CD4-positive, CD25-positive, alpha-beta regulatory T cell (primary cell): ENCODE results near the gene ARAP1. TPM values are rescaled to one million over a fixed set of nuclear protein-coding genes. Genes with fewer than 3 reads are reported as not detected.

ENCODE experiments used
- ATAC-seq, 2 donors: fragments of 150-1000 bp; cut with Tn5 transposase; one replicate each; pipeline ENCODE4 v1.10.0; 2021; ENCODE audit warnings: low read depth in 2 of 2, moderate number of reproducible peaks in 2 of 2, moderate library complexity in 1 of 2
- DNase-seq, 3 donors: peaks; one replicate each; pipeline versions ENCODE4 v3.0.0 to v3.0.0-alpha.2; 2012 to 2022; ENCODE audit warnings: mixed read lengths in 1 of 3
- H3K27ac ChIP-seq: one replicate; pipeline ENCODE4 v1.7.0; 2013; ENCODE audit warnings: mild to moderate bottlenecking, low read length; ENCODE audit not compliant: insufficient read depth, poor library complexity, severe bottlenecking
- H3K27me3 ChIP-seq: one replicate; pipeline ENCODE4 v1.7.0; 2013; ENCODE audit warnings: low read length; ENCODE audit not compliant: control insufficient read depth, insufficient read depth
- H3K36me3 ChIP-seq: one replicate; pipeline ENCODE4 v1.7.0; 2013; ENCODE audit warnings: mild to moderate bottlenecking, low read length, moderate library complexity; ENCODE audit not compliant: control insufficient read depth, insufficient read depth
- H3K4me1 ChIP-seq: 2 replicates; pipeline ENCODE4 v1.7.0; 2013; ENCODE audit warnings: mild to moderate bottlenecking, low read length; ENCODE audit not compliant: insufficient read depth, control insufficient read depth, poor library complexity, severe bottlenecking
- H3K4me3 ChIP-seq: one replicate; pipeline ENCODE4 v1.7.0; 2013; ENCODE audit warnings: low read depth, mild to moderate bottlenecking, low read length, moderate library complexity
- H3K9me3 ChIP-seq, 2 experiments: 1 replicate in 1 of 2; 2 replicates in 1 of 2; pipeline ENCODE4 v1.7.0; 2013; ENCODE audit warnings: low read length in 2 of 2, mild to moderate bottlenecking in 1 of 2, moderate library complexity in 1 of 2; ENCODE audit not compliant: control insufficient read depth in 2 of 2
- H3K27ac Mint-ChIP-seq, 3 donors: one replicate each; pipeline ENCODE4 v1.8.0; 2020 to 2022; ENCODE audit warnings: mild to moderate bottlenecking in 3 of 3, mixed read lengths in 3 of 3, moderate library complexity in 2 of 3
- H3K27me3 Mint-ChIP-seq: one replicate; pipeline ENCODE4 v1.8.0; 2022; ENCODE audit warnings: mild to moderate bottlenecking, mixed read lengths
- H3K36me3 Mint-ChIP-seq: one replicate; pipeline ENCODE4 v1.8.0; 2020; ENCODE audit warnings: mixed read lengths
- H3K4me1 Mint-ChIP-seq, 4 donors: one replicate each; pipeline ENCODE4 v1.8.0; 2020 to 2022; ENCODE audit warnings: mixed read lengths in 4 of 4, mild to moderate bottlenecking in 1 of 4
- H3K4me3 Mint-ChIP-seq, 4 donors: one replicate each; pipeline ENCODE4 v1.8.0; 2020 to 2022; ENCODE audit warnings: mild to moderate bottlenecking in 4 of 4, mixed read lengths in 4 of 4, moderate library complexity in 3 of 4
- H3K9me3 Mint-ChIP-seq, 7 donors: one replicate each; pipeline ENCODE4 v1.8.0; 2020 to 2022; ENCODE audit warnings: mixed read lengths in 7 of 7, mild to moderate bottlenecking in 3 of 7, moderate library complexity in 2 of 7
- polyA plus RNA-seq, 4 donors: library from polyadenylated mRNA; unstranded; fragments of 300-500 nt; fragmentation: Illumina TruSeq; gene quantifications; one replicate each; pipeline ENCODE4 v1.2.3, GENCODE V29; 2021
- total RNA-seq: library from RNA; stranded (reverse); gene quantifications from one replicate; pipeline ENCODE4 v1.2.3, GENCODE V29; 2022

ARAP1 gene
- total and polyA plus RNA-seq, 5 donors from 2014 or later = 24.7 to 136 (median 31.5) TPM

DNA sequence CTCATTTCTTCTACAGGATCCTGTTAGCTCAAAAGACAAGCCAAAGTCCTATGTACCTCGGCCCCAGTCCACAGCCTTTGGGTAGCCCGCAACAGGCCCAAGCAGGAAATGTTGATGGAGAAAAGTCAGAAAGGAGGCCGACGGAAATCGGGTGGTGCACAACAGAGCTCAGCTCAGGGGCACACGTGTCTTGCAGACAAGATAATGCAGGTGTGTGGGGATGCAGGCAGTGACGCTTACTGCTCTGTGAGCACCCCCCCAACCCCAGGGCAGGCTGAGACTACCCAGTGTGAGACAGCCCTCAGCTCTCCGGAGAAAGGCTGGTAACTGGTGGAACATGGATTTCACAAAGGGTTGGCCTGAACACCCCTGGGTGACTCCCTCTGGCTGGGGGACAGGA, 73.7 kb downstream of the ARAP1 start:
- H3K4me3 Mint-ChIP-seq = no peak overlapping the region

DNA sequence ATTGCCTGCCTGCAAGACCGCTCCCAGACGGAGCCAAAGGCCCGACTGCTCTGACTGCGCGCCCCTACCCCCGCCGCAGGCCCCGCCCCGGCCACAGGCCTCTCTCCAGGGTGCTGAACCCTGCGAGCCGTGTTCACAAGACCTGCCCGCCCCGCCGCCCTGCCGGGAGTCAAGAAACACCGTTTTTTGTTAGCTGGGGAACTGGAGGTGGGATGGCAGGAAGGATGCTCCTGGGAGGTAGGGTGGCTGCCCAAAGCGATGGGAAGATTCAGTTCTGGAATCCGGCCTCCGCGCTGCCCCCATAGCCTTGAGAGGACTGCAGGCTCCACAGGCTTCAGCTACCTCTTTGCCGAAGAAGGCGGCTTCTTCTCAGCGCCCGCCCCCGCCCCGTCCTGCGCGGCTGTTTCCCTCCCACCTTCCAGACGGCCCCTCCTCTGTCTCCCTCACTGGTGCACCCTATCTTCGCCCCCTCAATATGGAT, 75.3 kb downstream of the ARAP1 start:
- Mint-ChIP-seq H3K27ac (no peak overlapping the region), H3K36me3 (no peaks in the 10 kb centered on the region), H3K4me3 (peak overlapping the region in 1 of 4 donors; percentile 26), H3K9me3 (peaks cover 0 to 8% (median 0%) of the 10 kb centered on the region in 7 donors), H3K4me1 (peaks cover 0 to 31% (median 7%) of the 10 kb centered on the region in 4 donors), H3K27me3 (peaks cover 44% of the 10 kb centered on the region)
- Histone ChIP-seq H3K4me1 (peaks cover 9% of the 10 kb centered on the region), H3K9me3 (no peaks in the 10 kb centered on the region), H3K27me3 (peaks cover 25% of the 10 kb centered on the region), H3K27ac (no peak overlapping the region), H3K36me3 (no peaks in the 10 kb centered on the region), H3K4me3 (no peak overlapping the region)
- ATAC-seq (peak; percentile 50 to 69), DNase-seq (peak; percentile 19 to 63 (median 40))

More for the DNA sequence above, 73.7 kb downstream of the ARAP1 start:
- no peak for DNase-seq
- Mint-ChIP-seq H3K27me3 (peaks cover 32% of the 10 kb centered on the region), H3K27ac (no peak overlapping the region), H3K4me1 (peaks cover 0 to 31% (median 6%) of the 10 kb centered on the region in 4 donors), H3K36me3 (no peaks in the 10 kb centered on the region), H3K9me3 (peaks cover 0 to 2% (median 0%) of the 10 kb centered on the region in 7 donors)
- Histone ChIP-seq H3K27me3 (peaks cover 17% of the 10 kb centered on the region), H3K4me1 (peaks cover 9% of the 10 kb centered on the region), H3K9me3 (no peaks in the 10 kb centered on the region), H3K36me3 (no peaks in the 10 kb centered on the region), H3K27ac (no peak overlapping the region), H3K4me3 (no peak overlapping the region)
- no peak for ATAC-seq

DNA sequence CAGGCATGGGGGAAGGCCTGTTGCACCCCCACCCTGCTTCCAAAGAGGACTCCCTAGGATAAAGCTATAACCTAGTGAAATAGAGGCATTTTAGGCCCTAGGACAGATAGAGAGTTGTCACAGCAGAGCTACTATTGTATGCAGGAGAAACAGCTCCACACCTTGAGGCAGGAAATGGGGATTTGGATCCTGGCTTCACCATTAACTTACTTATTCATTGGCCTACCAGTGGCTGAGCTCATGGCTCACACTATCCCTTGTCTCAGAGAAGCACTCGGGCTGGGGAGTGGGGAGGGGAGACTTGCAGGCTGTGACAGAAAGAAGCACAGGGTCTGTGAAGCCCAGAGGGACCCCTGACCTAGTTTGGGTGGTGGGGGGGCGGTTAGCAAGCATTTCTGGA, 77.0 kb downstream of the ARAP1 start:
- DNase-seq = no peak
- H3K27ac Mint-ChIP-seq = peak overlapping the region in 1 of 3 donors; percentile 32
- Histone ChIP-seq H3K27me3 (peaks cover 32% of the 10 kb centered on the region), H3K4me1 (peaks cover 9% of the 10 kb centered on the region), H3K4me3 (no peak overlapping the region), H3K27ac (no peak overlapping the region), H3K9me3 (no peaks in the 10 kb centered on the region), H3K36me3 (no peaks in the 10 kb centered on the region)
- peaks cover 0 to 8% (median 0%) of the 10 kb centered on the region in 7 donors for H3K9me3 Mint-ChIP-seq
- peaks cover 54% of the 10 kb centered on the region for H3K27me3 Mint-ChIP-seq
- no peak overlapping the region for H3K4me3 Mint-ChIP-seq
- peaks cover 0 to 30% (median 7%) of the 10 kb centered on the region in 4 donors for H3K4me1 Mint-ChIP-seq
- no peaks in the 10 kb centered on the region for H3K36me3 Mint-ChIP-seq
- ATAC-seq = no peak

DNA sequence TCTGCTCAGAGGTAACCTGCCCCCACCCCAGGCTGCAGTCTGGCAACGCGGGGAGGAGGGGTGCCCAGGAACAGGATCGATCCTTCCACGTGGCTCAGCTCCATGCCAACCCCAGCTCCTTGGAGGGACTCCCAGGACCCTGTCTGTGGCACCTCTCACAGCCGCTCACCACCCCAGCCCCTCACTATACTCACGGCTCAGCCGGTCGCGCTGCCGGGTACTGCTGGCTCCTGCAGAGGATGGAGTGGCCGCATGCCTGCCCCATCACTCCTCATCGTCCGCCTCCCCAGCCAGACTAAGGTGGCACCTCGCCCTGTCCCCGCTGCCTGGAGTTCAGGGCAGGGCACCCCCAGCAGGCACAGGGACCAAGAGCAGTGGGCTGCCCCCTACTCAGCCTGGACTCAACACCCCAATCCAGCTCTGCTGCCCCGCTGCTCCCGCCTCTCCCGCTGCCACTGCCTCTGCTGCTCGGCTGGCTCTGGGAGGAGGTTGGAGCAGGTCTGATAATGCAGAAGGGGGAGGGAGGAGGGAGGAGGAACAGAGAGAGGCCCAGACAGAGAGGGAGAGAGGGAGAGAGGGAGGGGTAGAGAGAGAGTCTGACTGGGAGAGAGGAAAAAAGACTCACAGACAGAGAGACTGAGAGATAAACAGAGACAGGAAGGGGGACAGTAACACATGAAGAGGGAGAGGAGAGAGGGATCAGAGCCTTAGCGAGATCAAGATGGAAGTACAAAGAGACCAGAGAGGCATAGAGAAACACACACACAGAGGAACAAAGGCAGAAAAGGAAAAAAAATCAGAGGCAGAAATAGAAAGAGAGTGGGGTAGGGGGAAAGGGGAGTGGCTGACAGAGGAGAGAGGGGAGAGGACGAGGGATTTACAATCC, 78.0 kb downstream of the ARAP1 start, which contains the start of gene PDE2A:
Gene PDE2A, minus strand, starts transcription at position 480 of the 886 bp plus-strand sequence. Its CDS starts 215 bp downstream, at position 265.
- H3K27me3 Mint-ChIP-seq = peaks cover 48% of the 10 kb centered on the region
- H3K9me3 Mint-ChIP-seq = peaks cover 0 to 6% (median 0%) of the 10 kb centered on the region in 7 donors
- peaks cover 0 to 26% (median 7%) of the 10 kb centered on the region in 4 donors for H3K4me1 Mint-ChIP-seq
- no peaks in the 10 kb centered on the region for H3K9me3 ChIP-seq
- no peak within 1 kb of the TSS for H3K4me3 Mint-ChIP-seq
- H3K27ac Mint-ChIP-seq = no peak within 1 kb of the TSS
- H3K4me1 ChIP-seq = peaks cover 9% of the 10 kb centered on the region
- H3K4me3 ChIP-seq = no peak within 1 kb of the TSS
- H3K36me3 ChIP-seq = no peaks in the 10 kb centered on the region
- no peak within 1 kb of the TSS for H3K27ac ChIP-seq
- ATAC-seq (no peak), DNase-seq (no peak)
- H3K27me3 ChIP-seq = peaks cover 34% of the 10 kb centered on the region
- no peaks in the 10 kb centered on the region for H3K36me3 Mint-ChIP-seq

DNA sequence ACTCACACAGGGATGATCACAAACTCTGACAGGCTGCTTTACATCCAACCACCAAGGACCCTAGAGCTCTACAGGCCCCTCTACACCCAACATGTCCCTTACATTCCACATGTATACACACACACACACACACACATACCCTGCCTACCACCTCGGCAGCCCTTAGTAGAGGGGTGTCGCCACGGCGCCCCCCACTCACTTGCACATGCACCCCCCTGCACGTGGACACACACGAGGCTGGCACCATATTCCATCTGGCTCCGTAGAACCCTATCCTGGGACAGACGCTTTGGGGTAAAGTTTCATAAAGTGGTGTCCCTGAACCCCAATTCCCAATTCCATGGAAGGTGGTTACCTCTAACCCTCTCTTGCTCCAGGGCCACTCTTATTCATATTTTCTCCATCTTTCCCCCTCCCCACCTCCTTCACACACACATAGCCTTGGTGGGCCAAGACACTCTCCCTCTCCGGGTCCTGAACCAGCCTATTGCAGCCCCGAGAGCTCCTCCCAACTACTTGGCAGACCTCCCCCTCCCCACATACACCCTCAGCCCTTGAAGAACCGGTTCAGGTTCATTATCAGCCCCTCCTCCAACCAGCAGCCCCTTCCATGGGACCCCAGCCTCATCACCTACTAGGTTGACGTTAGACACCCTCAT, 78.8 kb downstream of the ARAP1 start:
- Histone ChIP-seq H3K9me3 (no peaks in the 10 kb centered on the region), H3K27me3 (peaks cover 38% of the 10 kb centered on the region), H3K27ac (no peak overlapping the region), H3K4me1 (peaks cover 12% of the 10 kb centered on the region), H3K4me3 (no peak overlapping the region), H3K36me3 (no peaks in the 10 kb centered on the region)
- Mint-ChIP-seq H3K36me3 (no peaks in the 10 kb centered on the region), H3K27ac (no peak overlapping the region), H3K4me3 (no peak overlapping the region), H3K4me1 (peaks cover 0 to 27% (median 8%) of the 10 kb centered on the region in 4 donors), H3K27me3 (peaks cover 53% of the 10 kb centered on the region), H3K9me3 (peaks cover 0 to 7% (median 0%) of the 10 kb centered on the region in 7 donors)
- ATAC-seq = no peak
- no peak for DNase-seq

DNA sequence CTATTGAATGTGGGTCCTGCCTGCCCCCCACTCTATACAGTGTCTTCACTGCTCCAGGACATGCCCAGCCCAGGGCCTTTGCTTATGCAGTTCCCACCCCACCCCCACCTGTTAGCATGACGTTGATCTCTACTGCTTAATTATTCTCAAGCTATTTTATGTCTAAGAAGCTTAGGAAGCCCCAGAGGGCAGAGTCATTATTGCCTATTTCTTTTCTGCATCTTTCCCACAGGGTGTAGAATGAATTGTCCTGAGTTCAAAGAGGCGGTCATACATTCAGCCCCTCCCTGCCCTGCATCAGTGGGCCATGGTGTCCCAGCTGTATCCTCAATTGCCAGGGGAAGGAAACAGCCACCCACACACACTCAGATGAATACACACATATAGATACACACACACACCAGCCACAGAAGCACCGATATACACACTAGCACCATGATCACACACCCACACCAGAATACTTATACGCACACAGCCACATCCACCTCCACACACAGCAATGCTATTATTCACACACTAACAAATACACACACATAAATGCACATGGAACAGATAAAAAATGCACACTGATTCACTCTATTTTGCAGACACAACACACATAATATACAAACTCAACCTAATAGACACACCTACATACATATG, 79.5 kb downstream of the ARAP1 start:
- Histone ChIP-seq H3K4me1 (peaks cover 14% of the 10 kb centered on the region), H3K9me3 (peaks cover 0 to 1% of the 10 kb centered on the region in 2 experiments), H3K36me3 (no peaks in the 10 kb centered on the region), H3K27me3 (peaks cover 38% of the 10 kb centered on the region), H3K27ac (no peak overlapping the region), H3K4me3 (no peak overlapping the region)
- Mint-ChIP-seq H3K4me3 (no peak overlapping the region), H3K36me3 (no peaks in the 10 kb centered on the region), H3K27me3 (peaks cover 55% of the 10 kb centered on the region), H3K27ac (no peak overlapping the region), H3K4me1 (peaks cover 0 to 25% (median 8%) of the 10 kb centered on the region in 4 donors), H3K9me3 (peaks cover 0 to 7% (median 0%) of the 10 kb centered on the region in 7 donors)
- no peak for DNase-seq
- no peak for ATAC-seq
